ENCODE measurements around the gene DYSF. TPM values are rescaled to one million over a fixed set of nuclear protein-coding genes. Genes with fewer than 3 reads are reported as not detected.

DYSF gene
- total RNA-seq, 2 experiments from 2014 or later = 0.12 TPM

- POLR2A ChIA-PET = no interaction called here
- no peaks in the 10 kb centered on the region for H3K4me1 Mint-ChIP-seq
- no peak for DNase-seq
- CTCF ChIA-PET = interaction anchor here (0.6 kb wide), 1 partner anchor 708 kb away, joined by 4 read pairs; no protein-coding TSS in a partner anchor
- H3K4me3 Mint-ChIP-seq = no peak overlapping the region
- no peak overlapping the region for H3K27ac Mint-ChIP-seq
- no peaks in the 10 kb centered on the region for H3K27me3 Mint-ChIP-seq
- no peaks in the 10 kb centered on the region for H3K36me3 Mint-ChIP-seq (ENCODE audit: low read depth)
- H3K9me3 Mint-ChIP-seq = no peaks in the 10 kb centered on the region
Observed at GRCh38 chr2:71578767-71579342, 125.5 kb downstream of the DYSF start.

DNA sequence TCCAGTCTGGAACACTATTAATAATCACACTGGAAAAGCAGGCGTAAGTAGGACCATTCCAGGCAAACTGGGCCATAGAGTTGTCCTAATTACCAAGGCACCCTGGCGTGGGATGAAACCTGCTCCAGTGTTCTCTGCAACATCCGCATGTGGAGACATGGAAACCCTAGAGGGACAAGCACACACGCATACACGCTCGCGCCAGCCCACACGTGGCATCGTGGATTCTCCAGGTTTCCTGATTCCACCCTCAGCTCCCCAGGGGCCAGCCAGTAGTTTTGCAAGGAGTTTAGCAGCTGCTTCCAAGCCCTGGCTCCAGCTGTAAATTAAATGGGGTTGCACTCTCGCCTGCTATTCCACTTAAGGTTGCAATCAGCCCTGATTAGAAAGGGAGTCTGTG, 127.7 kb downstream of the DYSF start:
- no peaks in the 10 kb centered on the region for H3K27me3 Mint-ChIP-seq
- H3K4me1 Mint-ChIP-seq = no peaks in the 10 kb centered on the region
- POLR2A ChIA-PET = no interaction called here
- H3K4me3 Mint-ChIP-seq = no peak overlapping the region
- H3K36me3 Mint-ChIP-seq (ENCODE audit: low read depth) = no peaks in the 10 kb centered on the region
- CTCF ChIA-PET = no interaction called here
- H3K9me3 Mint-ChIP-seq = no peaks in the 10 kb centered on the region
- DNase-seq = no peak
- no peak overlapping the region for H3K27ac Mint-ChIP-seq

DNA sequence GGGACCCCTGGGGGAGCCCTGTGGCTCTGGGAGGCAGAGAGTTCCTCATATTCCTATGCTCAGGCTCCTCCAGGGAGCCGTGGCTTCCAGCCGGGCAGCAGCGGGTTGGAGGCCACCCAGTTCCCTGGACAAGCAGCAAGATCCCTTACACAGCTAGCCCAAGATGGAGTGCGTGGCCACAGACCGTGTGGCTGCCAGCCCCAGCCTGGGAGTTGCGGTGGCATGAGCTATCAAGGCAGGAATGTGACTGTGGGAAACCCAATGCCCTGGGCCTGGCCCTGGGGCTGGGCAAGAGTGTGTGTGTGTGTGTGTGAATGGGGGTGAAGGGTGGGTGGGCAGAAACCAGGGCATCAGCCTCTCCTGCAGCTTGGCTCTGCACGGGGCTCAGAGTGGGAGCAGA, 130.5 kb downstream of the DYSF start:
- no peaks in the 10 kb centered on the region for H3K9me3 Mint-ChIP-seq
- POLR2A ChIA-PET = no interaction called here
- DNase-seq = no peak
- no peaks in the 10 kb centered on the region for H3K27me3 Mint-ChIP-seq
- no peaks in the 10 kb centered on the region for H3K36me3 Mint-ChIP-seq (ENCODE audit: low read depth)
- H3K4me1 Mint-ChIP-seq = no peaks in the 10 kb centered on the region
- CTCF ChIA-PET = no interaction called here
- H3K4me3 Mint-ChIP-seq = no peak overlapping the region
- no peak overlapping the region for H3K27ac Mint-ChIP-seq

GRCh38 chr2:71586471-71586870, 133.1 kb downstream of the DYSF start:
- no peaks in the 10 kb centered on the region for H3K27me3 Mint-ChIP-seq
- no peak for DNase-seq
- POLR2A ChIA-PET = no interaction called here
- H3K9me3 Mint-ChIP-seq = no peaks in the 10 kb centered on the region
- CTCF ChIA-PET = no interaction called here
- no peaks in the 10 kb centered on the region for H3K36me3 Mint-ChIP-seq (ENCODE audit: low read depth)
- no peaks in the 10 kb centered on the region for H3K4me1 Mint-ChIP-seq
- no peak overlapping the region for H3K4me3 Mint-ChIP-seq
- H3K27ac Mint-ChIP-seq = no peak overlapping the region

DNA sequence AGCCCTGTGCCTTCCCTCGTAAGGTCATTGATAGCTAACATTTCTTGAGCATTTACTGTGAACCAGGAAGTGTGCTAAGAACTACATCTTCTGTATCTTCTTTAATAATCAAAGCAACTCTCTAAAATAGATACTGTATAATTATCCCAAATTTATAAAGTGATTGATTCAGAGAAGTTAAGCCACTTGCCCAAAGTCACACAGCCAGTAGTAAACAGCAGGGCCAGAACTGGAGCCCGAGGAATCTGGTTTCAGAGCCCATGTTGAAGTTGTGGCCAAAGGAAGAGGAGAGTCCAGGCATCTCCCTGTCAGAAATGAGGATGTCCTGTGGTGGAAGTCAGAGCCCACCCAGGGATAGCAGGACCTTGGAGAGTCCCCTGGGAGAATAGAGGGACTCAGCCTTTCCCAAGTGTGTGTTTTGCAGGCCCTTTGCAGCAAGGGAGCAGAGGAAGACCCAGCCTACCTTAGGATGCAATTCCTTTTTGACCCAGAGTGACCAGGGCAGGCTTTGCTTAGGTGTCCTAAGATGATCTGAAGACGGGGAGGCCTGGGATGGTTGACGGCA, 134.2 kb downstream of the DYSF start:
- Mint-ChIP-seq H3K9me3 (no peaks in the 10 kb centered on the region), H3K4me3 (no peak overlapping the region), H3K27ac (no peak overlapping the region), H3K36me3 (ENCODE audit: low read depth) (no peaks in the 10 kb centered on the region), H3K27me3 (no peaks in the 10 kb centered on the region), H3K4me1 (no peaks in the 10 kb centered on the region)
- CTCF ChIA-PET = no interaction called here
- no peak for DNase-seq
- POLR2A ChIA-PET = no interaction called here

DNA sequence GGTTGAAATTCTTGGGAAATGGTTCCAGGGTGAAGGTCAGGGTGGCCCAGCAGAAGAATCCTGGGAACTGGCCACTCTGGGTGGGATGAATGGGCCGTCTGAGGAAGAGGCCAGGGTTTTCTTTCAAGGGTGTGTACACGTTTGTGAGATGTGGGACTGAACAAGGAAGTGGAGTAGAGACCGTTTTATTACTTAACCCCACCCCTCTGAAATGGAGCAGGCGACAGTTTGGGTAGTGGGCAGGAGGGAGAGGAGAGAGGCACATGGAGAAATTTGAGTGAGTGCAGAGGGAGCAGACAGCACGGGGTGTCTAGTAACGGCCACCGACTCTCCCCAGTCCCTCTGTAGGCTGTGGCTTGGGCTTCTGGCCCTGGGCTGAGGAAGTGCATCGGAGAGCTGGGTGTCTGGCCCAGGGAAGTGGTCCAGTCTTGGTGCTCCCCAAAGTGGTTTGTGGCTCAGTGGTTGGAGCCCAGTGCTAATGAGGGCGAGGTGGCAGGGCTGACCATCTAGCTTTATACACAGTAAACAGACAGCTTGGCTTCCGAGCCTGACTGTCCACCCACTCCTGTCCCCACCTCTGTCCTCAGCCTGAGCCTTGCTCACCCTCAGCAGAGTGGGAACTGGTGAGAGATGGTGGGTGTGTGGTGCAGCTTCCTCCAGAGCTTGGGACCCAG, 135.3 kb downstream of the DYSF start:
- Mint-ChIP-seq H3K36me3 (ENCODE audit: low read depth) (no peaks in the 10 kb centered on the region), H3K4me3 (no peak overlapping the region), H3K9me3 (no peaks in the 10 kb centered on the region), H3K27ac (no peak overlapping the region), H3K27me3 (no peaks in the 10 kb centered on the region), H3K4me1 (no peaks in the 10 kb centered on the region)
- no peak for DNase-seq
- ChIA-PET CTCF (no interaction called here), POLR2A (no interaction called here)

GRCh38 chr2:71589763-71590162, 136.4 kb downstream of the DYSF start:
- H3K4me3 Mint-ChIP-seq = no peak overlapping the region
- H3K27me3 Mint-ChIP-seq = no peaks in the 10 kb centered on the region
- ChIA-PET CTCF (no interaction called here), POLR2A (no interaction called here)
- H3K27ac Mint-ChIP-seq = no peak overlapping the region
- no peak for DNase-seq
- no peaks in the 10 kb centered on the region for H3K9me3 Mint-ChIP-seq
- H3K36me3 Mint-ChIP-seq (ENCODE audit: low read depth) = no peaks in the 10 kb centered on the region
- no peaks in the 10 kb centered on the region for H3K4me1 Mint-ChIP-seq

DNA sequence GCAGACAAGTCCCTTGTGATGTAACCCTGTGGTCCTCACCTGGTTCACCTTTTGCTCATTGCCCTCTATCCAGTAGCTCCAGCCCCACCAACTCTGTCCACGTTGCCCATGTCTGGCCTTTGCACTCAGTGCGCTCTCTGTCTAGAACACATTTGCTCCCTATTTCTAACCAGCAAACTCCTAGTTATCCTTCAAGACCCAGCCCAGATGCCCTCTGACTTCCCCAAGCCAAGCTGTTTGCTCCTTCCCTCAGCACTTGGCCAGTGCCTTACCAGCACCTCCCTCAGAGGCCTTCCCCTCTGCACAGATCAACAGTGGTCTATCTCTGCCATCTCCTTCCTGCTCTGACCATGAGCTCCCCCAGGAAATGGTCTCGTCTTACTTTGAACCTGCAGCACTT, 137.7 kb downstream of the DYSF start:
- ChIA-PET CTCF (no interaction called here), POLR2A (no interaction called here)
- no peaks in the 10 kb centered on the region for H3K4me1 Mint-ChIP-seq
- no peak for DNase-seq
- no peaks in the 10 kb centered on the region for H3K9me3 Mint-ChIP-seq
- H3K27me3 Mint-ChIP-seq = no peaks in the 10 kb centered on the region
- no peak overlapping the region for H3K27ac Mint-ChIP-seq
- no peak overlapping the region for H3K4me3 Mint-ChIP-seq
- H3K36me3 Mint-ChIP-seq (ENCODE audit: low read depth) = no peaks in the 10 kb centered on the region

- Mint-ChIP-seq H3K27ac (no peak overlapping the region), H3K9me3 (no peaks in the 10 kb centered on the region), H3K4me3 (no peak overlapping the region), H3K36me3 (ENCODE audit: low read depth) (no peaks in the 10 kb centered on the region), H3K27me3 (no peaks in the 10 kb centered on the region), H3K4me1 (no peaks in the 10 kb centered on the region)
- no peak for DNase-seq
- ChIA-PET POLR2A (no interaction called here), CTCF (no interaction called here)
Observed at GRCh38 chr2:71592181-71592711, 138.9 kb downstream of the DYSF start.

- ChIA-PET CTCF (interaction anchor here (0.7 kb wide), 1 partner anchor 10 kb away, joined by 3 read pairs; no protein-coding TSS in a partner anchor), POLR2A (no interaction called here)
- Mint-ChIP-seq H3K36me3 (ENCODE audit: low read depth) (no peaks in the 10 kb centered on the region), H3K9me3 (no peaks in the 10 kb centered on the region), H3K27me3 (no peaks in the 10 kb centered on the region), H3K4me1 (no peaks in the 10 kb centered on the region), H3K4me3 (no peak overlapping the region), H3K27ac (no peak overlapping the region)
- DNase-seq = no peak
Observed at GRCh38 chr2:71595569-71595968, 142.2 kb downstream of the DYSF start.

- Mint-ChIP-seq H3K27ac (no peak overlapping the region), H3K27me3 (no peaks in the 10 kb centered on the region), H3K4me1 (no peaks in the 10 kb centered on the region), H3K9me3 (no peaks in the 10 kb centered on the region), H3K36me3 (ENCODE audit: low read depth) (no peaks in the 10 kb centered on the region), H3K4me3 (no peak overlapping the region)
- CTCF ChIA-PET = no interaction called here
- DNase-seq = no peak
- POLR2A ChIA-PET = no interaction called here
Observed at GRCh38 chr2:71596011-71596410, 142.7 kb downstream of the DYSF start.

- no peaks in the 10 kb centered on the region for H3K4me1 Mint-ChIP-seq
- H3K27ac Mint-ChIP-seq = no peak overlapping the region
- CTCF ChIA-PET = no interaction called here
- H3K9me3 Mint-ChIP-seq = no peaks in the 10 kb centered on the region
- DNase-seq = no peak
- POLR2A ChIA-PET = no interaction called here
- no peaks in the 10 kb centered on the region for H3K36me3 Mint-ChIP-seq (ENCODE audit: low read depth)
- H3K27me3 Mint-ChIP-seq = no peaks in the 10 kb centered on the region
- H3K4me3 Mint-ChIP-seq = no peak overlapping the region
Observed at GRCh38 chr2:71597756-71598155, 144.4 kb downstream of the DYSF start.

GRCh38 chr2:71598526-71598925, 145.2 kb downstream of the DYSF start:
- POLR2A ChIA-PET = no interaction called here
- H3K9me3 Mint-ChIP-seq = no peaks in the 10 kb centered on the region
- no peaks in the 10 kb centered on the region for H3K36me3 Mint-ChIP-seq (ENCODE audit: low read depth)
- peaks cover 6% of the 10 kb centered on the region for H3K4me1 Mint-ChIP-seq
- no peak for DNase-seq
- no peak overlapping the region for H3K27ac Mint-ChIP-seq
- peaks cover 3% of the 10 kb centered on the region for H3K27me3 Mint-ChIP-seq
- CTCF ChIA-PET = no interaction called here
- no peak overlapping the region for H3K4me3 Mint-ChIP-seq

GRCh38 chr2:71599038-71599437, 145.7 kb downstream of the DYSF start:
- DNase-seq = no peak
- peaks cover 3% of the 10 kb centered on the region for H3K27me3 Mint-ChIP-seq
- H3K9me3 Mint-ChIP-seq = no peaks in the 10 kb centered on the region
- H3K4me3 Mint-ChIP-seq = no peak overlapping the region
- H3K27ac Mint-ChIP-seq = no peak overlapping the region
- peaks cover 7% of the 10 kb centered on the region for H3K4me1 Mint-ChIP-seq
- ChIA-PET CTCF (interaction anchor here (0.6 kb wide), 1 partner anchor 1344 kb away, joined by 4 read pairs; no protein-coding TSS in a partner anchor), POLR2A (no interaction called here)
- H3K36me3 Mint-ChIP-seq (ENCODE audit: low read depth) = no peaks in the 10 kb centered on the region

Data from activated CD4-positive, alpha-beta T cell treated with anti-CD3 and anti-CD28 coated beads, Interleukin-2, amount 10 ng/mL, durations not matched to agents 7 days and 5 days (primary cell).